Stimulated activated CD4-positive, alpha-beta T cell treated with anti-CD3 and anti-CD28 coated beads, TNF-alpha, amount 100 ng/mL, for 48 hours (primary cell): ENCODE measurements around the gene REM2.

ENCODE experiments used
- DNase-seq, 3 donors: peaks; one replicate each; pipeline ENCODE4 v3.0.0-alpha.2; 2020; ENCODE audit warnings: low read depth in 3 of 3

The REM2 gene

GRCh38 chr14:22928237-22929103, 45.4 kb downstream of the REM2 start:
- no peak for DNase-seq

GRCh38 chr14:22929104-22929960, 46.3 kb downstream of the REM2 start, which contains the start of gene PRMT5:
TSS of gene PRMT5 (minus strand) at chr14:22929376. CDS start at chr14:22929361, 15 bp downstream.
- peak; percentile 92 to 98 (median 94) for DNase-seq

- DNase-seq: no peak
Measured at GRCh38 chr14:22929961-22930364, 46.9 kb downstream of the REM2 start.

GRCh38 chr14:22932146-22932545, 49.1 kb downstream of the REM2 start:
- DNase-seq: no peak

- no peak for DNase-seq
Measured at GRCh38 chr14:22935156-22935555, 52.1 kb downstream of the REM2 start.
